ENCODE results near the gene CEP85L.

CEP85L gene

GRCh38 chr6:118419448-118420394, 231.7 kb downstream of the CEP85L start:
- H3K36me3 ChIP-seq (ENCODE audit: low read length): no peaks in the 10 kb centered on the region
- no peaks in the 10 kb centered on the region for H3K9me3 ChIP-seq (ENCODE audit: insufficient read depth, low read length)
- H2AFZ ChIP-seq (ENCODE audit: low read depth, low read length, severe bottlenecking): no peak overlapping the region
- no peak overlapping the region for H3K27ac ChIP-seq (ENCODE audit: low read depth, low read length)
- no peaks in the 10 kb centered on the region for H4K20me1 ChIP-seq (ENCODE audit: low read depth, low read length)
- TF ChIP-seq CTCF (IDR thresholded peaks at IDR 0.05; ENCODE audit: insufficient read depth, low read length, poor library complexity, severe bottlenecking): no peak
- TF ChIP-seq EZH2phosphoT487 (conservative IDR thresholded peaks at IDR 0.05; ENCODE audit: low read length): no peak
- H3F3A ChIP-seq (ENCODE audit: insufficient read depth): no peaks in the 10 kb centered on the region
- no peak overlapping the region for H3K4me3 ChIP-seq (ENCODE audit: insufficient read depth, low read length, poor library complexity, severe bottlenecking)
- no peaks in the 10 kb centered on the region for H3K27me3 ChIP-seq (ENCODE audit: low read length)
- no peaks in the 10 kb centered on the region for H3K9me2 ChIP-seq (replicated peaks; ENCODE audit: insufficient read depth, low read length)
- H3K9ac ChIP-seq (ENCODE audit: low read length): no peak overlapping the region
- no peak overlapping the region for H3K4me2 ChIP-seq (ENCODE audit: low read depth, low read length, poor library complexity, severe bottlenecking)
- H3K79me2 ChIP-seq (ENCODE audit: insufficient read depth, low read length): no peaks in the 10 kb centered on the region
